ENCODE results near the gene ARTN. TPM values are rescaled to one million over a fixed set of nuclear protein-coding genes. Genes with fewer than 3 reads are reported as not detected.

The ARTN gene
- total and polyA plus RNA-seq, 5 donors from 2014 or later = 1.5 TPM; not detected in 4

DNA sequence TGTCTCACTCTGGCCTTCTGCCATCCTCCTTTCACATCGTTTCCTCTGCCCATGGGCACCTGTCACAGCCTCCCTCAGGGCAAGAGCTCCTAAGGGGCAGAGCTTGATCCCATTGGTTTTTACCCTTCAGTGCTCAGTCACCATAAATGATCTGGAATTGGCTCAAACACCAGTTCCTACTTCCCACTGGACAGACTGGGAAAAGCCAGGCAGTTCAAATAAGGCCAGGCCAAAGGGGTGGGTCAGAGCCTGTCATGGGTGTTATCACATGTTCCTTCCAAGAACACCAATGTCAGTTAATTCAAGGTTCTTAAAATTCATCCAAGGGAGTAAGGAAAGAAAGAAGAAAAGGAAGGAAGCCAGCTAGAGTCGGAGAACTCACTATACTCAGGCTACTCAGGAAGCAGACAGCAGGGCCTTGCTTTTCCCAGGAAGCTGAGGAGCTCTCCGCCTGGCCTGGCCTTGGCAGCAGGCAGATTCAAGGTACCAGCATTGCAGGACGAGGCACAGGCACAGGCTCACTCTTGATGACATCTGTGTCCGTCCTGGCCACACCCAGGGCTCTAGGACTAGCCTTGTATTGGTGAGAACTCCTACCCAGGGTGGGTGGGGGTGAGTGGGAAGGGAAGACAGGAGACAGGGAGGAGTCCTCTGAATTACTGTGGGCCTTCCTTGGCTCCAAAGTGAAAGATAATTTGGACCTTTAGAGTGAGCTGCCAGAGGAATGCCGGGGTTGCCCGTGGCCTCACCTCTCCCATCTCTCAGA is 32.2 kb upstream of the ARTN start:
- Mint-ChIP-seq H3K36me3 (peaks cover 27% of the 10 kb centered on the region), H3K27me3 (no peaks in the 10 kb centered on the region), H3K4me3 (no peak overlapping the region), H3K4me1 (no peaks in the 10 kb centered on the region), H3K9me3 (no peaks in the 10 kb centered on the region), H3K27ac (peak overlapping the region in 2 of 3 donors; percentile 14 to 42)
- Histone ChIP-seq H3K27ac (ENCODE audit: insufficient read depth, low read length, poor library complexity, severe bottlenecking) (no peak overlapping the region), H3K4me1 (ENCODE audit: control insufficient read depth, insufficient read depth, low read length, poor library complexity, severe bottlenecking) (no peaks in the 10 kb centered on the region), H3K9me3 (ENCODE audit: control insufficient read depth in 2 of 2, low read length in 2 of 2) (no peaks in the 10 kb centered on the region), H3K4me3 (ENCODE audit: low read depth, low read length) (no peak overlapping the region), H3K27me3 (ENCODE audit: control insufficient read depth, insufficient read depth, low read length) (no peaks in the 10 kb centered on the region), H3K36me3 (ENCODE audit: control insufficient read depth, insufficient read depth, low read length) (peaks cover 3% of the 10 kb centered on the region)
- ATAC-seq (ENCODE audit: low read depth in 2 of 2) (no peak), DNase-seq (no peak)

DNA sequence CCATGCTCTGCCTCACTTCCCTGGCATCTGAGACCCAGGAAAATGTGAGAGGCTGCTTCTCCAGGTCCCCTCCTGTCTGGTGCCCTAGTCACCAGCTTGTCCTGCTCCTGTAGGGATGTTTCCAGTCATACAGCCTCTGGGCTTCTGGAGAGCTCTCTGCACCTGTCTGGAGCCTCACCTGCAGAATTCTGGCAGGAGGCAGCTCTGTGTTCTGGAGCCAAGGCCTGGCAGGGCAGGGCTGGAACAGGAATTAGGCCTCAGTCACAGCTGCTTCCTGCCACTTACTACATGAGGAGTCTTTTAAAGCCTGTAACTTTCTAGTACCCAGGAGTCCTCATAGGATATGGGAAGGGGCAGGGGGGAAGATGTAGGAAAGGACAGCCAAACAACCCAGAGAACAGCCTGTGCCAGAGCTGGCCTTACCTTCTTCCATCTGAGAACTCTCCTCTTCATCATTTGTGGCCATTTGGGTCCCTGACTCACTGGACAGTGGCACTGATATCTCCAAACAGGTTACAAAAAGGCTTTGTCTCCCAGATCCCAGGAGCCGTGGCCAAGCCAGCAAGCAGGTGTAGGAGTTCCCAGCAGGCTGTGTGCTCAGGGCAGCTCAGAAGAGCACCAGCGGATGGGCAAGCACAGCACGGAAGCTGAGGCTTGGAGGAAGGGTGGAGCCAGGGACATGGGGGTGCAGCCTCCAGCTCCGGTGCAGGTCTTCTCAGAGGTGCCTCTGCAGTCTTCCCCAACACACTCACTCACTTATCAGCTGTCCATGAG is 31.4 kb upstream of the ARTN start:
- Mint-ChIP-seq H3K9me3 (no peaks in the 10 kb centered on the region), H3K4me1 (peaks cover 0 to 3% (median 0%) of the 10 kb centered on the region in 4 donors), H3K36me3 (peaks cover 33% of the 10 kb centered on the region), H3K27ac (peak overlapping the region; percentile 47 to 85 (median 48)), H3K4me3 (peak overlapping the region in 1 of 4 donors; percentile 70), H3K27me3 (no peaks in the 10 kb centered on the region)
- Histone ChIP-seq H3K27ac (ENCODE audit: insufficient read depth, low read length, poor library complexity, severe bottlenecking) (no peak overlapping the region), H3K4me3 (ENCODE audit: low read depth, low read length) (no peak overlapping the region), H3K9me3 (ENCODE audit: control insufficient read depth in 2 of 2, low read length in 2 of 2) (no peaks in the 10 kb centered on the region), H3K27me3 (ENCODE audit: control insufficient read depth, insufficient read depth, low read length) (no peaks in the 10 kb centered on the region), H3K4me1 (ENCODE audit: control insufficient read depth, insufficient read depth, low read length, poor library complexity, severe bottlenecking) (no peaks in the 10 kb centered on the region), H3K36me3 (ENCODE audit: control insufficient read depth, insufficient read depth, low read length) (peaks cover 3% of the 10 kb centered on the region)
- no peak for ATAC-seq (ENCODE audit: low read depth in 2 of 2)
- DNase-seq = no peak

DNA sequence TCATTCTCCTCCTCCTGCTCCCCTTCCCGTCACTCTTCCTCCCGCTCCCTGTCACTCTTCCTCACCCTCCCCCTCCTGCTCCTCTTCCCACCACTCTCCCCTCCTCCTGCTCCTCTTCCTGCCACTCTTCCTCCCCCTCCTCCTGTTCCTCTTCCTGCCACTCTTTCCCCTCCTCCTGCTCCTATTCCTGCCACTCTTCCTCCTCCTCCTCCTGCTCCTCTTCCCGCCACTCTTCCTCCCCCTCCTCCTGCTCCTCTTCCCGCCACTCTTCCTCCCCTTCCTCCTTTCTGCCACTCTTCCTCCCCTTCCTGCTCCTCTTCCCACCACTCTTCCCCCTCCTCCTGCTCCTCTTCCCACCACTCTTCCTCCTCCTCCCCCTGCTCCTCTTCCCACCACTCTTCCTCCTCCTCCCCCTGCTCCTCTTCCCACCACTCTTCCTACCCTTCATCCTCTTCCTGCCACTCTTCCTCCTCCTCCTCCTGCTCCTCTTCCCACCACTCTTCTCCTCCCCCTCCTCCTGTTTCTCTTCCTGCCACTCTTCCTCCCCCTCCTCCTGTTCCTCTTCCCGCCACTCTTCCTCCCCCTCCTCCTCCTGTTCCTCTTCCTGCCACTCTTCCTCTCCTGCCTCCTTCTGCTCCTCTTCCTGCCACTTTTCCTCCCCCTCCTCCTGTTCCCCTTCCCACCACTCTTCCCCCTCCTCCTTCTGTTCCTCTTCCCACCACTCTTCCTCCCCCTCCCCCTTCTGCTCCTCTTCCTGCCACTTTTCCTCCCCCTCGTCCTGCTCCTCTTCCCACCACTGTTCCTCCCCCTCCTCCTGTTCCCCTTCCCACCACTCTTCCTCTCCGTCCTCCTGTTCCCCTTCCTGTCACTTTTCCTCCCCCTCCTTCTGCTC is 28.7 kb upstream of the ARTN start:
- Mint-ChIP-seq H3K4me3 (no peak overlapping the region), H3K36me3 (peaks cover 40% of the 10 kb centered on the region)

DNA sequence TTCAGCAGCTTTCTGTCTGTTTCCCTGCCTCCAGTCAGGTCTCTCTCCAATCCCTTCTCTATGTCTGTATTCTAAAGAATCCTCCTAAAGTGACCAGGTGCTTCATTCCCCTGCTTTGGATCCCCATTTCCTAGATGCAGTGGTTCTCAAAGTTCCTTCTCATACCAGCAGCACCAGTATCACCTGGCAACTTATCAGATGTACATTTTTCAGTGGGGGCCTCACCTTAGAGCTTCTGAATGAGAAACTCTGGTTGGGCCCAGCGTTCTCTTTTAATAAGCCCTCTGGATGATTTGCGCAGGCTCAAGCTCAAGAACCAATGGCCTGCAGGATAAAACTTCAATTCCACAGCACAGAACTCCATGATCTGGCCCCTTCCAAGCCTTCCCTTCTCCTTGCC is 25.4 kb upstream of the ARTN start:
- H3K9me3 Mint-ChIP-seq = no peaks in the 10 kb centered on the region
- ATAC-seq (ENCODE audit: low read depth in 2 of 2) = no peak
- Histone ChIP-seq H3K9me3 (ENCODE audit: control insufficient read depth in 2 of 2, low read length in 2 of 2) (no peaks in the 10 kb centered on the region), H3K36me3 (ENCODE audit: control insufficient read depth, insufficient read depth, low read length) (no peaks in the 10 kb centered on the region), H3K4me1 (ENCODE audit: control insufficient read depth, insufficient read depth, low read length, poor library complexity, severe bottlenecking) (no peaks in the 10 kb centered on the region), H3K27me3 (ENCODE audit: control insufficient read depth, insufficient read depth, low read length) (no peaks in the 10 kb centered on the region), H3K4me3 (ENCODE audit: low read depth, low read length) (no peak overlapping the region), H3K27ac (ENCODE audit: insufficient read depth, low read length, poor library complexity, severe bottlenecking) (no peak overlapping the region)
- H3K4me1 Mint-ChIP-seq = peaks cover 0 to 3% (median 0%) of the 10 kb centered on the region in 4 donors
- H3K27me3 Mint-ChIP-seq = no peaks in the 10 kb centered on the region
- no peak overlapping the region for H3K4me3 Mint-ChIP-seq
- no peak for DNase-seq
- peaks cover 32% of the 10 kb centered on the region for H3K36me3 Mint-ChIP-seq
- peak overlapping the region in 1 of 3 donors; percentile 39 for H3K27ac Mint-ChIP-seq

More for the DNA sequence above, 28.7 kb upstream of the ARTN start:
- Mint-ChIP-seq H3K9me3 (no peaks in the 10 kb centered on the region), H3K4me1 (peaks cover 0 to 3% (median 0%) of the 10 kb centered on the region in 4 donors), H3K27ac (peak overlapping the region in 1 of 3 donors; percentile 40), H3K27me3 (no peaks in the 10 kb centered on the region)
- Histone ChIP-seq H3K4me3 (ENCODE audit: low read depth, low read length) (no peak overlapping the region), H3K27ac (ENCODE audit: insufficient read depth, low read length, poor library complexity, severe bottlenecking) (no peak overlapping the region), H3K4me1 (ENCODE audit: control insufficient read depth, insufficient read depth, low read length, poor library complexity, severe bottlenecking) (no peaks in the 10 kb centered on the region), H3K27me3 (ENCODE audit: control insufficient read depth, insufficient read depth, low read length) (no peaks in the 10 kb centered on the region), H3K9me3 (ENCODE audit: control insufficient read depth in 2 of 2, low read length in 2 of 2) (no peaks in the 10 kb centered on the region), H3K36me3 (ENCODE audit: control insufficient read depth, insufficient read depth, low read length) (no peaks in the 10 kb centered on the region)
- no peak for ATAC-seq (ENCODE audit: low read depth in 2 of 2)
- no peak for DNase-seq

DNA sequence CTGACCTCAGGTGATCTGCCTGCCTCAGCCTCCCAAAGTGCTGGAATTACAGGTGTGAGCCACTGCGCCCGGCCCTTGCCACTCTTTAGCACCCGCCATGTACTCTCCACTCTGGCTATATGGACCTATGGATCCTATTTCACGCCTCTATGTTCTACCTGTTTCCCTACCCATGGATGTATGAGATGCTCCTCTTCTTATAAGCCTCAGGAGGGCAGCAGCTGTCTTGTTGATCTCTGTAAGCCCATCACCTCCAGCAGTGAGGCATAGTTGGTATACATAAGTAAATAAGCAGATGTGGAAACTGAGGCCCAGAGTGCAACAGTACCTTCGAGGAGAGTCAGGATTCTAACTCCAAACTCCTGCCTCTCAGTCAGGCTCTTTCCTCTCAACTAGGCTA is 24.7 kb upstream of the ARTN start:
- ATAC-seq (ENCODE audit: low read depth in 2 of 2) = no peak
- Mint-ChIP-seq H3K27me3 (no peaks in the 10 kb centered on the region), H3K4me3 (no peak overlapping the region), H3K9me3 (no peaks in the 10 kb centered on the region), H3K36me3 (peaks cover 32% of the 10 kb centered on the region), H3K4me1 (peaks cover 0 to 3% (median 0%) of the 10 kb centered on the region in 4 donors), H3K27ac (no peak overlapping the region)
- no peak overlapping the region for H3K4me3 ChIP-seq (ENCODE audit: low read depth, low read length)
- no peak overlapping the region for H3K27ac ChIP-seq (ENCODE audit: insufficient read depth, low read length, poor library complexity, severe bottlenecking)
- DNase-seq = no peak
- no peaks in the 10 kb centered on the region for H3K27me3 ChIP-seq (ENCODE audit: control insufficient read depth, insufficient read depth, low read length)
- H3K9me3 ChIP-seq (ENCODE audit: control insufficient read depth in 2 of 2, low read length in 2 of 2) = no peaks in the 10 kb centered on the region
- no peaks in the 10 kb centered on the region for H3K4me1 ChIP-seq (ENCODE audit: control insufficient read depth, insufficient read depth, low read length, poor library complexity, severe bottlenecking)
- no peaks in the 10 kb centered on the region for H3K36me3 ChIP-seq (ENCODE audit: control insufficient read depth, insufficient read depth, low read length)

DNA sequence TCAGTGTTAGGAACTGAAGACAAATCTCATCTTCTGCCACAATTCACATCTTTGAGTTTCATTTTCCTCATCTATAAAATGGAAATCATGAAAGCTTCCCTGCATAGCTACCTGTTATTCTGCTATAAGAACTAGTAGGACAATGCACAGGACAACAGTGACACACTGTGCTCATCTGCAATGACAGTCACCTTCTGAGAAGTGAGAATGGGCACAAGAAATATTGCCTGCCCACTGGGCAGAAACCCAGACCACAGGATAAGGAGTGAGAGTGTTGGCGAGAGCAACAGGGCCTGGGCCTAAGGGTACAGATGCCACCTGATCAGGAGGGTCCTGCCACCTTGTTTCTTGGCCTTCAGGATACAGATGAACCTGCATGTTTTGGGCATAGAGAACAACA is 23.3 kb upstream of the ARTN start:
- Mint-ChIP-seq H3K9me3 (no peaks in the 10 kb centered on the region), H3K36me3 (peaks cover 32% of the 10 kb centered on the region), H3K27ac (peak overlapping the region in 1 of 3 donors; percentile 32), H3K27me3 (no peaks in the 10 kb centered on the region), H3K4me1 (peaks cover 0 to 3% (median 0%) of the 10 kb centered on the region in 4 donors), H3K4me3 (no peak overlapping the region)
- H3K27me3 ChIP-seq (ENCODE audit: control insufficient read depth, insufficient read depth, low read length) = no peaks in the 10 kb centered on the region
- H3K27ac ChIP-seq (ENCODE audit: insufficient read depth, low read length, poor library complexity, severe bottlenecking) = no peak overlapping the region
- H3K4me3 ChIP-seq (ENCODE audit: low read depth, low read length) = no peak overlapping the region
- H3K36me3 ChIP-seq (ENCODE audit: control insufficient read depth, insufficient read depth, low read length) = no peaks in the 10 kb centered on the region
- no peak for ATAC-seq (ENCODE audit: low read depth in 2 of 2)
- DNase-seq = no peak
- no peaks in the 10 kb centered on the region for H3K9me3 ChIP-seq (ENCODE audit: control insufficient read depth in 2 of 2, low read length in 2 of 2)
- no peaks in the 10 kb centered on the region for H3K4me1 ChIP-seq (ENCODE audit: control insufficient read depth, insufficient read depth, low read length, poor library complexity, severe bottlenecking)

DNA sequence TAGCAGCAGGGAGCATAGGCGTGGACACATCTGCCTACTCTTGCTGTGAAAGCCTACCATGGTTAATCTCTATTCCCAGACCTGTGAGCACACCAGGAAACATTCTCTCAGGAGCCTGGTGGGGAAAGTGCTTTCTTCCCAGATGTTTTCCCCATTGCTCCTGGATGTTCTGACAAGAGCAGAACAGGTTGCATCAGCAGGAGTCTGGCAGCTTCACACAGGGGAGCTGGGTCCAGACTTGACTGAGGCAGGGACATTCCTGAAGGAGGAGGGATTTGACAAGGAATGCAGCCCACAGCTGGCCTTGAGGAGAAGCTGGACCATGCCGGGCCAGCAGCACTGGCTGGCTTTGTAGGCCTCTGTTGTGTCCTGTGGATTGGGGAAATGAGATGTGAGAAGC is 21.0 kb upstream of the ARTN start:
- DNase-seq = no peak
- Histone ChIP-seq H3K4me3 (ENCODE audit: low read depth, low read length) (no peak overlapping the region), H3K4me1 (ENCODE audit: control insufficient read depth, insufficient read depth, low read length, poor library complexity, severe bottlenecking) (no peaks in the 10 kb centered on the region), H3K27ac (ENCODE audit: insufficient read depth, low read length, poor library complexity, severe bottlenecking) (no peak overlapping the region), H3K9me3 (ENCODE audit: control insufficient read depth in 2 of 2, low read length in 2 of 2) (no peaks in the 10 kb centered on the region), H3K27me3 (ENCODE audit: control insufficient read depth, insufficient read depth, low read length) (no peaks in the 10 kb centered on the region), H3K36me3 (ENCODE audit: control insufficient read depth, insufficient read depth, low read length) (no peaks in the 10 kb centered on the region)
- Mint-ChIP-seq H3K27me3 (no peaks in the 10 kb centered on the region), H3K27ac (peak overlapping the region in 1 of 3 donors; percentile 34), H3K4me1 (no peaks in the 10 kb centered on the region), H3K9me3 (no peaks in the 10 kb centered on the region), H3K36me3 (peaks cover 23% of the 10 kb centered on the region), H3K4me3 (no peak overlapping the region)
- no peak for ATAC-seq (ENCODE audit: low read depth in 2 of 2)

Measured in CD4-positive, CD25-positive, alpha-beta regulatory T cell (primary cell).